Endothelial cell of umbilical vein (primary cell): ENCODE results near the gene EVI2B. TPM values are rescaled to one million over a fixed set of nuclear protein-coding genes. Genes with fewer than 3 reads are reported as not detected.

Source experiments
- BruUV-seq: library from RNA; stranded (reverse); fragments of 400-500 nt; replicated peaks from 2 replicates; lab custom pipeline; 2021; lab: Mats Ljungman, UMichigan
- CTCF ChIA-PET: fragments of 300-600, 350-600 bp; sonication (Branson Sonifier 250); formaldehyde crosslinking; loops from one replicate; lab custom pipeline; 2021; ENCODE audit warnings: antibody characterized with exemption, inconsistent platforms; lab: Charles Lee
- POLR2A ChIA-PET: fragments of 300-600, 350-600 bp; sonication (Branson Sonifier 250); formaldehyde crosslinking; loops from one replicate; lab custom pipeline; 2021; ENCODE audit warnings: antibody characterized with exemption, inconsistent platforms; lab: Charles Lee
- DNase-seq: peaks from one replicate; pipeline ENCODE4 v3.0.0-alpha.2; 2011; ENCODE audit warnings: low read depth, low spot score
- FAIRE-seq: peaks from 2 replicates; lab custom pipeline; 2011; peaks lifted over from hg19 to GRCh38; lab: Jason Lieb, UNC
- H2AFZ ChIP-seq: 2 replicates; pipeline ENCODE4 v1.6.0; 2012; ENCODE audit warnings: low read depth, low read length, control low read depth, inconsistent platforms
- H3K27ac ChIP-seq: 2 replicates; pipeline ENCODE4 v1.5.1; 2011; ENCODE audit warnings: low read depth, mild to moderate bottlenecking, control low read depth, low read length, moderate library complexity; ENCODE audit not compliant: insufficient read depth
- H3K27me3 ChIP-seq, 2 experiments: 2 replicates each; pipeline versions ENCODE4 v1.6.0 to v1.6.1; 2011; ENCODE audit warnings: low read length in 2 of 2, mixed read lengths in 1 of 2; ENCODE audit not compliant: control insufficient read depth in 2 of 2, insufficient read depth in 2 of 2
- H3K36me3 ChIP-seq, 2 experiments: 2 replicates in 1 of 2; 3 replicates in 1 of 2; pipeline ENCODE4 v1.5.1; 2011; ENCODE audit warnings: low read length in 2 of 2, mild to moderate bottlenecking in 1 of 2, moderate library complexity in 1 of 2; ENCODE audit not compliant: control insufficient read depth in 2 of 2, insufficient read depth in 2 of 2; ENCODE audit errors: extremely low read depth in 1 of 2
- H3K4me1 ChIP-seq: 3 replicates; pipeline ENCODE4 v1.5.1; 2011; ENCODE audit warnings: mild to moderate bottlenecking, low read length; ENCODE audit not compliant: control insufficient read depth, insufficient read depth; ENCODE audit errors: extremely low read depth
- H3K4me2 ChIP-seq: 2 replicates; pipeline ENCODE4 v1.6.1; 2011; ENCODE audit warnings: low read length, control low read depth, mixed read lengths; ENCODE audit not compliant: insufficient read depth
- H3K4me3 ChIP-seq, 3 experiments: fragments of 200-600 bp in 1 of 3; sonication (generic), shearing (Covaris generic) in 1 of 3; replicated peaks in 1 of 3; 2 replicates each; pipeline ENCODE4 v1.5.1; 2011 to 2016; ENCODE audit warnings: control low read depth in 3 of 3, low read length in 3 of 3, mild to moderate bottlenecking in 2 of 3, inconsistent platforms in 1 of 3, low read depth in 1 of 3, moderate library complexity in 1 of 3; ENCODE audit not compliant: insufficient read depth in 1 of 3
- H3K79me2 ChIP-seq: 2 replicates; pipeline ENCODE4 v1.6.0; 2012; ENCODE audit warnings: low read length, inconsistent platforms; ENCODE audit not compliant: control insufficient read depth, insufficient read depth
- H3K9ac ChIP-seq: replicated peaks from 2 replicates; pipeline ENCODE3; 2011; ENCODE audit warnings: low read length, control low read depth; ENCODE audit not compliant: insufficient read depth; ENCODE audit errors: extremely low read depth
- H3K9me1 ChIP-seq: replicated peaks from 3 replicates; pipeline ENCODE4 v1.6.0; 2011; ENCODE audit warnings: mild to moderate bottlenecking, low read length; ENCODE audit not compliant: control insufficient read depth, insufficient read depth; ENCODE audit errors: extremely low read depth
- H3K9me3 ChIP-seq: replicated peaks from 2 replicates; pipeline ENCODE4 v1.5.1; 2012; ENCODE audit warnings: low read length, inconsistent platforms; ENCODE audit not compliant: control insufficient read depth, insufficient read depth
- H4K20me1 ChIP-seq: replicated peaks from 2 replicates; pipeline ENCODE3; 2011; ENCODE audit warnings: mild to moderate bottlenecking, low read length; ENCODE audit not compliant: control insufficient read depth, insufficient read depth; ENCODE audit errors: extremely low read depth
- EZH2 ChIP-seq: IDR thresholded peaks from 2 replicates; pipeline ENCODE4 v1.6.1; 2012; ENCODE audit warnings: borderline replicate concordance, low read depth, mild to moderate bottlenecking, moderate library complexity, low read length, inconsistent platforms; ENCODE audit not compliant: severe bottlenecking
- FOS ChIP-seq: IDR thresholded peaks from 2 replicates; pipeline ENCODE4 v1.6.1; 2011; ENCODE audit warnings: mild to moderate bottlenecking, low read length, moderate library complexity, borderline replicate concordance; ENCODE audit not compliant: insufficient read depth
- GATA2 ChIP-seq: IDR thresholded peaks from 2 replicates; pipeline ENCODE4 v1.7.0; 2011; ENCODE audit warnings: low read depth, mild to moderate bottlenecking, moderate library complexity, mixed read lengths, low read length; ENCODE audit not compliant: insufficient read length, insufficient read depth
- JUN ChIP-seq: IDR thresholded peaks from 2 replicates; pipeline ENCODE4 v1.6.1; 2011; ENCODE audit warnings: borderline replicate concordance, low read depth; ENCODE audit not compliant: insufficient read length, insufficient read depth
- MYC ChIP-seq: IDR thresholded peaks from one replicate; pipeline ENCODE4 v1.6.1; 2011; ENCODE audit warnings: mild to moderate bottlenecking, low read depth, low read length
- POLR2A ChIP-seq: IDR thresholded peaks from 2 replicates; pipeline ENCODE4 v1.6.1; 2012; ENCODE audit warnings: low read depth, mild to moderate bottlenecking, control low read depth, low read length
- POLR2AphosphoS5 ChIP-seq: IDR thresholded peaks from 2 replicates; pipeline ENCODE4 v1.6.1; 2012; ENCODE audit warnings: low read depth, mild to moderate bottlenecking, control low read depth, low read length, moderate library complexity; ENCODE audit not compliant: insufficient read depth
- dilution Hi-C: fragments of 300-500 bp; cut with MboI; formaldehyde crosslinking; loops from one replicate; pipeline ENCODE4 v1.15.0; 2019; ENCODE audit warnings: low sequenced_read_pairs; ENCODE audit not compliant: extremely low pct_ligation_motif_present
- intact Hi-C: fragments of 100-400 bp; cut with micrococcal nuclease; formaldehyde crosslinking; loops from one replicate; pipeline ENCODE4 v1.10.0; 2022
- polyA plus RNA-seq, 4 experiments: library from polyadenylated mRNA; depleted of rRNA in 3 of 4; stranded (reverse) in 3 of 4; unstranded in 1 of 4; fragments of >200 nt; gene quantifications; 2 replicates each; pipeline versions ENCODE4 v1.2.1 to v1.2.3, GENCODE V29; 2011 to 2012; ENCODE audit warnings: missing spikeins in 1 of 4
- total RNA-seq: library from RNA; stranded (reverse); gene quantifications from 2 replicates; pipeline ENCODE4 v1.2.3, GENCODE V29; 2021
- TF ChIP-seq, protein P1 (sequence below), 2 donors: IDR thresholded peaks; 1 replicate in 1 of 2; 2 replicates in 1 of 2; pipeline ENCODE4 v1.5.1; 2011; ENCODE audit warnings: low read length in 2 of 2, mild to moderate bottlenecking in 2 of 2, moderate library complexity in 2 of 2, control low read depth in 1 of 2, inconsistent platforms in 1 of 2, low read depth in 1 of 2; ENCODE audit not compliant: insufficient read depth in 1 of 2; ENCODE audit errors: extremely low read depth in 1 of 2
- TF ChIP-seq, protein P2 (sequence below): IDR thresholded peaks from 2 replicates; pipeline ENCODE4 v1.6.1; 2011; ENCODE audit not compliant: insufficient read depth, insufficient read length

The EVI2B gene
- total and polyA plus RNA-seq, 2 donors (not counting 3 experiments of a cell fraction or from before 2014, with no cell fraction given) = 1.7 to 1.9 TPM

DNA sequence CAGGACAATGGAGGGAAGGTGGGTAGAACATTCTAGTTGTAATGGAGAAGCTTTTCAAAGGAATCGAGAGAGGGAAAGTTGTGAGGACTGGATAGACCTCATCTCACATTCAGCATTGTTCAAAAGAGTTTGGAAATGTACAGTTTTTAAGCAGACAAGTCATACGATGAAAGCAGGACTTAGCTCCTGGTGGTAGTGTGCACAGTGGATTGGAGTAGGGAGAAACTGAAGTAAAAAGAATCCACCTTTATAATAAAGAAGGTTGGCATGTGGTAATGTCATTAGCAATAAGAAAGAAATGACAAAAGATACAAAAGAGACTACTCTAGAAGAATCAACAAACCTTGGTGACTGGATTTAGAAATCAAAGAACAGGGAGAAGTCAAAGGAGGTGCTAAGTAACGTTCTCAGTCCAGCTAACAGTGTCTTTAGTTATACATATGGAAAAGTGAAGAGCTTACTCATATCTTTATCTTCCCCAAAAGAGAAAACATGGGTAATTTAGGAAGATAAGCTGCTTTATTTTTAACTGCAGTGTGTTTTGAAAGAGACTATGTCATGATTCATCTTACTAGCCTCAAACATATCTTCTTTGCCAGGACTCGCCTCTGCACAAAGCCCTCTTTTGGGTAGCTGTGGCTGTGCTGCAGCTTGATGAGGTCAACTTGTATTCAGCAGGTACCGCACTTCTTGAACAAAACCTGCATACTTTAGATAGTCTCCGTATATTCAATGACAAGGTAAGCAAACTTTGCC is 26.2 kb upstream of the EVI2B start:
- H3K36me3 ChIP-seq = peaks cover 4 to 6% of the 10 kb centered on the region in 2 experiments
- ChIA-PET CTCF (interaction anchor here (0.6 to 2.3 kb wide), 5 partner anchors 12 to 518 kb away, joined by 3 to 5 read pairs (median 3); no protein-coding TSS in a partner anchor), POLR2A (interaction anchor here (0.6 kb wide), 1 partner anchor 25 kb away, joined by 5 read pairs; no protein-coding TSS in a partner anchor)
- no peak for DNase-seq
- dilution Hi-C loops = no loop called here
- no peak overlapping the region for H3K27ac ChIP-seq
- no TSS peak for BruUV-seq
- FAIRE-seq = no peak
- intact Hi-C loops = no loop called here
- no peaks in the 10 kb centered on the region for H3K9me3 ChIP-seq
- no peaks in the 10 kb centered on the region for H3K79me2 ChIP-seq
- no peak overlapping the region for H3K4me2 ChIP-seq
- H3K4me1 ChIP-seq = no peaks in the 10 kb centered on the region
- TF ChIP-seq, protein P1, sequence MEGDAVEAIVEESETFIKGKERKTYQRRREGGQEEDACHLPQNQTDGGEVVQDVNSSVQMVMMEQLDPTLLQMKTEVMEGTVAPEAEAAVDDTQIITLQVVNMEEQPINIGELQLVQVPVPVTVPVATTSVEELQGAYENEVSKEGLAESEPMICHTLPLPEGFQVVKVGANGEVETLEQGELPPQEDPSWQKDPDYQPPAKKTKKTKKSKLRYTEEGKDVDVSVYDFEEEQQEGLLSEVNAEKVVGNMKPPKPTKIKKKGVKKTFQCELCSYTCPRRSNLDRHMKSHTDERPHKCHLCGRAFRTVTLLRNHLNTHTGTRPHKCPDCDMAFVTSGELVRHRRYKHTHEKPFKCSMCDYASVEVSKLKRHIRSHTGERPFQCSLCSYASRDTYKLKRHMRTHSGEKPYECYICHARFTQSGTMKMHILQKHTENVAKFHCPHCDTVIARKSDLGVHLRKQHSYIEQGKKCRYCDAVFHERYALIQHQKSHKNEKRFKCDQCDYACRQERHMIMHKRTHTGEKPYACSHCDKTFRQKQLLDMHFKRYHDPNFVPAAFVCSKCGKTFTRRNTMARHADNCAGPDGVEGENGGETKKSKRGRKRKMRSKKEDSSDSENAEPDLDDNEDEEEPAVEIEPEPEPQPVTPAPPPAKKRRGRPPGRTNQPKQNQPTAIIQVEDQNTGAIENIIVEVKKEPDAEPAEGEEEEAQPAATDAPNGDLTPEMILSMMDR (IDR thresholded peaks at IDR 0.05; ENCODE audit: extremely low read depth in 1 of 2, insufficient read depth in 1 of 2, low read depth in 1 of 2, low read length in 2 of 2) = no peak
- TF ChIP-seq, protein P2, sequence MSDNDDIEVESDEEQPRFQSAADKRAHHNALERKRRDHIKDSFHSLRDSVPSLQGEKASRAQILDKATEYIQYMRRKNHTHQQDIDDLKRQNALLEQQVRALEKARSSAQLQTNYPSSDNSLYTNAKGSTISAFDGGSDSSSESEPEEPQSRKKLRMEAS = no peak
- no peak for TF ChIP-seq MYC
- no peaks in the 10 kb centered on the region for H3K9me1 ChIP-seq
- H4K20me1 ChIP-seq = no peaks in the 10 kb centered on the region
- no peak overlapping the region for H2AFZ ChIP-seq
- no peak overlapping the region for H3K4me3 ChIP-seq
- no peaks in the 10 kb centered on the region for H3K27me3 ChIP-seq
- no peak overlapping the region for H3K9ac ChIP-seq

DNA sequence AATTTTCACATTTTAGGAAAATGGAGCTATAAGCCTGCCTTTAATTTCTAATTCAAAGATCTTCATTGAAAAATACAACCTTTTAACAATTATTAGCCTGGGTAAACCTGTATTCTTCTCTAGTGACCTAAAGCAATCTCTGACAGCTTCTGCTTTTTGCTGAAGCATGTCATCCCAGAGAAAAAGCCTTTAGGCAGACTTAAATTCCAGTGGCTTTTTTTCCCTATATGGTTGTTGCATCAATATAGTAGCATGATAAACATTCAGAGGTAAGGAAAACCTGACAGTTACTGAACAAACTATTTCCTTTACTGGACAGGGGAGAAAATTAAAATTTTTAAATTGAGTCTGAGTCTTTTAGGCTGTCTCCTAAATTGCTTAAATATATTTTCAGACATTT is 15.4 kb upstream of the EVI2B start:
- no peaks in the 10 kb centered on the region for H3K9me3 ChIP-seq
- ChIA-PET CTCF (interaction anchor here (1.4 to 1.5 kb wide), 3 partner anchors 10 to 15 kb away, joined by 3 to 6 read pairs (median 5); partner anchors contain the start of gene EVI2B), POLR2A (no interaction called here)
- H3K27me3 ChIP-seq = no peaks in the 10 kb centered on the region
- peaks cover 3% of the 10 kb centered on the region for H3K4me1 ChIP-seq
- intact Hi-C loops = no loop called here
- BruUV-seq = no TSS peak
- no peak overlapping the region for H3K9ac ChIP-seq
- peaks cover 0 to 2% of the 10 kb centered on the region in 2 experiments for H3K36me3 ChIP-seq
- H3K9me1 ChIP-seq = no peaks in the 10 kb centered on the region
- no peak overlapping the region for H3K4me3 ChIP-seq
- H2AFZ ChIP-seq = no peak overlapping the region
- no peaks in the 10 kb centered on the region for H3K79me2 ChIP-seq
- H3K4me2 ChIP-seq = no peak overlapping the region
- DNase-seq (no peak), FAIRE-seq (no peak)
- TF ChIP-seq FOS (no peak), GATA2 (no peak), POLR2AphosphoS5 (no peak), EZH2 (no peak), JUN (no peak), MYC (no peak), POLR2A (no peak)
- TF ChIP-seq, protein P1 (IDR thresholded peaks at IDR 0.05; ENCODE audit: extremely low read depth in 1 of 2, insufficient read depth in 1 of 2, low read depth in 1 of 2, low read length in 2 of 2) = no peak
- TF ChIP-seq, protein P2 = no peak
- H3K27ac ChIP-seq = no peak overlapping the region
- no peaks in the 10 kb centered on the region for H4K20me1 ChIP-seq
- dilution Hi-C loops = no loop called here
